ENCODE measurements around the gene NPHP4. TPM values are rescaled to one million over a fixed set of nuclear protein-coding genes. Genes with fewer than 3 reads are reported as not detected.
A peak's percentile ranks its signal among the peaks of the same experiment; 100 is the strongest.
"Not testable (repeated sequence)": the region's sequence is repeated elsewhere in the genome, so short reads cannot be mapped to it uniquely, and the experiment has no call there.

The NPHP4 gene
- polyA plus RNA-seq, 2 of the 4 experiments (the other 2 are of a cell fraction), result 2.9 to 5.1 TPM

DNA sequence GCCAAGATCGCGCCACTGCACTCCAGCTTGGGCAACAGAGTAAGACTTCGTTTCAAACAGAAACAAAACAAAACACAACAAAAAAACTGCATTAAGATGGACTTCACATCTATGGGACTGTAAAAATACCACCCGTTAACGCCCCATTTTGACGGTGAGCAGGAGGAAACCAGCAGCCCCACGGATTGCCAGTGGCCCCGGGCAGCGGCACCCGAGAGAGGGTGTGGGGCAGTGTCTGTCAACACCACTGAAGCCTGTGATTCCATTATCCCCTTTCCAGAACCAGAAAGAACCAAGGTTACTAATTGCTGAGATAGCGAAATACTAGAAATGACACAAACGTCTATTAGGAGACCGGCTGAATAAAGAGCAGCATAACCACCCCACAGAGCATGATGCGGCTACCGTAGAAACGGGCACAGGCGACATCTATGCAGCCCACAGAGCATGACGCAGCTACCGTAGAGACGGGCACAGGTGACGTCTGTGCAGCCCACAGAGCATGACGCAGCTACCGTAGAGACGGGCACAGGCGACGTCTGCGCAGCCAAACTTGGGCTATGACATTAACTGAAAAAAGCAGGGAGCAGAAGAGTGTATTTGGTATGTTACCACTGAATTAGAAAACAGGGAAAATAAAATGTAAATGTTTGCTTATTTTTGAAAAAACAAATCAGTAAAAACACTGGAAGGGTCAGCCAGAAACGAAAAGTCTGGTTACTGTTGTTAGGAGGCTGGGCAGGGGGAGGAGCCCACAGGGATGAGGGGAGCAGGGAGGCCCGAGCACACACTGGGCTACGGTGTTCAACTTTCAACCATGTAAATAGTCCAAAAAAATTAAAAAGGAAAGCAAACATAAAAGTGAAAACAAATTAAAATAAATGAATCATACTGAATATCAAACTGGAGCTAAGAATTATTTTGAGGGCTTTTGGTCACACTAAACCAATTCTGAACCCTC lies 96.5 kb downstream of the NPHP4 start:
- no peak overlapping the region for H3K4me2 ChIP-seq
- no peaks in the 10 kb centered on the region for H3K9me3 ChIP-seq
- no peak for FAIRE-seq
- no peak for DNase-seq (ENCODE audit: low read depth in 1 of 2, low spot score in 1 of 2)
- peaks cover 7% of the 10 kb centered on the region; the same call in 1 of the 3 replicates for H3K4me1 ChIP-seq
- WGBS (ENCODE audit: missing lambda C conversion rate), result 89% methylated on average over 30 of the region's 30 CpGs
- no peak for ATAC-seq
- no peak overlapping the region for H3K4me3 ChIP-seq
- no peak overlapping the region for H3K27ac ChIP-seq
- TF ChIP-seq, protein P1, sequence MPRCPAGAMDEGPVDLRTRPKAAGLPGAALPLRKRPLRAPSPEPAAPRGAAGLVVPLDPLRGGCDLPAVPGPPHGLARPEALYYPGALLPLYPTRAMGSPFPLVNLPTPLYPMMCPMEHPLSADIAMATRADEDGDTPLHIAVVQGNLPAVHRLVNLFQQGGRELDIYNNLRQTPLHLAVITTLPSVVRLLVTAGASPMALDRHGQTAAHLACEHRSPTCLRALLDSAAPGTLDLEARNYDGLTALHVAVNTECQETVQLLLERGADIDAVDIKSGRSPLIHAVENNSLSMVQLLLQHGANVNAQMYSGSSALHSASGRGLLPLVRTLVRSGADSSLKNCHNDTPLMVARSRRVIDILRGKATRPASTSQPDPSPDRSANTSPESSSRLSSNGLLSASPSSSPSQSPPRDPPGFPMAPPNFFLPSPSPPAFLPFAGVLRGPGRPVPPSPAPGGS (IDR thresholded peaks at IDR 0.05), result no peak
- TF ChIP-seq HOXB5 (CRISPR knock-in tag; IDR thresholded peaks at IDR 0.05), result no peak
- peak; percentile 68 for TF ChIP-seq MAFK (IDR thresholded peaks at IDR 0.05; ENCODE audit: partially characterized antibody)
- ChIA-PET POLR2A (no interaction called here), CTCF (no interaction called here)

DNA sequence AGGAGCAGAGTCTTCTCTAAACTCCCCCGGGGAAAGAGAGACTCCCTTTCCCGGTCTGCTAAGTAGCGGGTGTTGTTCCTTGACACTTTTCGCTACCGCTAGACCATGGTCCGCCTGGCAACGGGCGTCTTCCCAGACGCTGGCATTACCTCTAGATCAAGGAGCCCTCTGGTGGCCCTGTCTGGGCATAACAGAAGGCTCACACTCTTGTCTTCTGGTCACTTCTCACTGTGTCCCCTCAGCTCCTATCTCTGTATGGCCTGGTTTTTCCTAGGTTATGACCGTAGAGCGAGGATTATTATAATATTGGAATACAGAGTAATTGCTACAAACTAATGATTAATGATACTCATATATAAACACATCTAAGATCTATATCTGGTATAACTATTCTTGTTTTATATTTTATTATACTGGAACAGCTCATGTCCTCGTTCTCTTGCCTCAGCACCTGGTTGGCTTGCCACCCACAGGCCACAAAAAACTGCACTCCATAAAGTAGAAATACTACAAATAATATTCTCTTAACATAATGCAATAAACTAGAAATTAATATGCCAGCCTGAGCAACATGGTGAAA lies 98.4 kb downstream of the NPHP4 start:
- CTCF ChIA-PET, result interaction anchor here (0.6 to 1.4 kb wide), 4 partner anchors 12 to 1240 kb away, joined by 3 to 5 read pairs (median 3); no protein-coding TSS in a partner anchor
- FAIRE-seq, H3K9me3 ChIP-seq, POLR2A ChIA-PET, H3K4me2 ChIP-seq, ATAC-seq, H3K4me3 ChIP-seq, H3K4me1 ChIP-seq, H3K27ac ChIP-seq: not testable (repeated sequence)
- 72% methylated on average over 12 of the region's 12 CpGs for WGBS (ENCODE audit: missing lambda C conversion rate)
- TF ChIP-seq SMC3 (IDR thresholded peaks at IDR 0.05) (0 out of 3 replicates have a peak, but pooled peaks have one; percentile 10), RAD21 (conservative IDR thresholded peaks at IDR 0.05 in 1 of 2, IDR thresholded peaks at IDR 0.05 in 1 of 2) (peak; percentile 13 to 29; a peak in 2 of 5 replicates)
- DNase-seq (ENCODE audit: low read depth in 1 of 2, low spot score in 1 of 2), result peak in 1 of 2 experiments; percentile 10

DNA sequence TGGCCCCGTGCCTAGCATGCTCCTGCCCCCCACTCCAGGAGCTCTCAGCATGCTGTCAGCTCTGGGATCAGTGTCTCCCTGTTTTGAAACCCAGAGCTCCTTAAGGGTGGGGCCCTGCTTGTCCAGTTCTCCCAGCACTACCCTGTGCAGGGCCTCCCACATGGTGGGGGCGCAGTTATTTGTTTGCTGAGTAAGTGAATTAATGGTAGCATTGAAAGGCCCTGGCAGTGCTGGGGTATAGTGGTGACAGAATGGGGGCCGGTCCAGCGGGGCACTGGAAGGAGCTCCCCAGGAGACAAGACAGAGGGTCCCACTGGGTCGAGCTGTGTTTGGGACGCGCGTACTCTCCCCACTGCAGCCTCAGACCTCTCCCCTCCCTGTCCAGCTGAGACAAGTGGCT lies 99.9 kb downstream of the NPHP4 start:
- FAIRE-seq, result no peak
- H3K27ac ChIP-seq, result no peak overlapping the region
- 89% methylated on average over 5 of the region's 8 CpGs for WGBS (ENCODE audit: missing lambda C conversion rate)
- ATAC-seq, result no peak
- H3K4me1 ChIP-seq, result peaks cover 7% of the 10 kb centered on the region; the same call in 1 of the 3 replicates
- POLR2A ChIA-PET, result no interaction called here
- CTCF ChIA-PET, result interaction anchor here (1.5 to 2.1 kb wide), 2 partner anchors 15 to 24 kb away, joined by 3 to 6 read pairs; no protein-coding TSS in a partner anchor
- no peak for TF ChIP-seq HDAC2 (IDR thresholded peaks at IDR 0.05)
- TF ChIP-seq BHLHE40 (IDR thresholded peaks at IDR 0.05; ENCODE audit: low read depth, low read length), result no peak
- TF ChIP-seq EHF (CRISPR knock-in tag; IDR thresholded peaks at IDR 0.05), result no peak
- TF ChIP-seq HOXB5 (CRISPR knock-in tag; IDR thresholded peaks at IDR 0.05), result no peak
- TF ChIP-seq NR3C1 (IDR thresholded peaks at IDR 0.05), result no peak
- no peak for TF ChIP-seq KDM1A (IDR thresholded peaks at IDR 0.05; ENCODE audit: low read depth)
- no peak for TF ChIP-seq HOXA7 (CRISPR knock-in tag; IDR thresholded peaks at IDR 0.05)
- TF ChIP-seq RCOR1 (IDR thresholded peaks at IDR 0.05; ENCODE audit: low read depth, low read length), result no peak
- no peak for TF ChIP-seq CEBPB (IDR thresholded peaks at IDR 0.05)
- TF ChIP-seq ZSCAN20 (CRISPR knock-in tag; IDR thresholded peaks at IDR 0.05), result no peak
- TF ChIP-seq TFCP2L1 (CRISPR knock-in tag; IDR thresholded peaks at IDR 0.05), result no peak
- TF ChIP-seq EP300 (IDR thresholded peaks at IDR 0.05), result no peak
- no peak for TF ChIP-seq RFX5 (IDR thresholded peaks at IDR 0.05)
- TF ChIP-seq RAD21 (conservative IDR thresholded peaks at IDR 0.05 in 1 of 2, IDR thresholded peaks at IDR 0.05 in 1 of 2), result no peak
- no peak for TF ChIP-seq RARB (CRISPR knock-in tag; IDR thresholded peaks at IDR 0.05)
- H3K4me3 ChIP-seq, result no peak overlapping the region
- DNase-seq (ENCODE audit: low read depth in 1 of 2, low spot score in 1 of 2), result no peak
- H3K4me2 ChIP-seq, result no peak overlapping the region
- no peaks in the 10 kb centered on the region for H3K9me3 ChIP-seq

DNA sequence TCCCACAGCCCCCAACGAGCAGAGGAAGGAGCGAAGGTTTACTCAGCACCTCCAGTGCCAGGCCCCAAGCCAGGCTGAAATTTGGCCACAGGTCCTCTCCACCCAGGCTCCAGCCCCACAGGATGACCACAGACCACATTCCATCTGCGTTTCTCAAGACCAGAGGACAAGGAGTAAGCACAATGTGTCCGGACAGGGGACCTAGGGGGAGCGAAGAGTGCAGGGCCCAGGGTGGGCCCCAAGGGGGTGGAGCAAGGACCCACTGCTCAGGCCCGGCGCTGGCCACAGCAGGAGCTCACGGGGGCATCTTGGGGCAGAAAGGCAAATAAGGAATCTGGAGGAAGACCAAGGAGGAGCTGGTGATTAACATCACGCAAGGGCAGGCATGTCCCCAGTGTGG lies 100.5 kb downstream of the NPHP4 start:
- no peak for ATAC-seq
- CTCF ChIA-PET, result interaction anchor here (1.5 to 2.1 kb wide), 2 partner anchors 15 to 24 kb away, joined by 3 to 6 read pairs; no protein-coding TSS in a partner anchor
- TF ChIP-seq HOXB13 (CRISPR knock-in tag; IDR thresholded peaks at IDR 0.05; ENCODE audit: low read depth) (no peak), RFX5 (IDR thresholded peaks at IDR 0.05) (no peak), JUN (IDR thresholded peaks at IDR 0.05) (no peak), MAX (IDR thresholded peaks at IDR 0.05) (no peak), ZFP36 (IDR thresholded peaks at IDR 0.05; ENCODE audit: borderline replicate concordance, partially characterized antibody) (no peak), NPAS2 (CRISPR knock-in tag; IDR thresholded peaks at IDR 0.05; ENCODE audit: borderline replicate concordance) (no peak), CHD2 (IDR thresholded peaks at IDR 0.05; ENCODE audit: low read length, partially characterized antibody) (no peak), TP53 (CRISPR knock-in tag; IDR thresholded peaks at IDR 0.05) (no peak), FOSL2 (IDR thresholded peaks at IDR 0.05) (no peak), FOSL2 (CRISPR knock-in tag; IDR thresholded peaks at IDR 0.05) (no peak)
- TF ChIP-seq, protein P2, sequence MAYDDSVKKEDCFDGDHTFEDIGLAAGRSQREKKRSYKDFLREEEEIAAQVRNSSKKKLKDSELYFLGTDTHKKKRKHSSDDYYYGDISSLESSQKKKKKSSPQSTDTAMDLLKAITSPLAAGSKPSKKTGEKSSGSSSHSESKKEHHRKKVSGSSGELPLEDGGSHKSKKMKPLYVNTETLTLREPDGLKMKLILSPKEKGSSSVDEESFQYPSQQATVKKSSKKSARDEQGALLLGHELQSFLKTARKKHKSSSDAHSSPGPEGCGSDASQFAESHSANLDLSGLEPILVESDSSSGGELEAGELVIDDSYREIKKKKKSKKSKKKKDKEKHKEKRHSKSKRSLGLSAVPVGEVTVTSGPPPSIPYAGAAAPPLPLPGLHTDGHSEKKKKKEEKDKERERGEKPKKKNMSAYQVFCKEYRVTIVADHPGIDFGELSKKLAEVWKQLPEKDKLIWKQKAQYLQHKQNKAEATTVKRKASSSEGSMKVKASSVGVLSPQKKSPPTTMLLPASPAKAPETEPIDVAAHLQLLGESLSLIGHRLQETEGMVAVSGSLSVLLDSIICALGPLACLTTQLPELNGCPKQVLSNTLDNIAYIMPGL (CRISPR knock-in tag; IDR thresholded peaks at IDR 0.05; ENCODE audit: borderline replicate concordance), result no peak

More for the DNA sequence above, 100.5 kb downstream of the NPHP4 start:
- POLR2A ChIA-PET, result no interaction called here
- no peak for FAIRE-seq
- H3K4me1 ChIP-seq, result peaks cover 7% of the 10 kb centered on the region; the same call in 1 of the 3 replicates
- DNase-seq (ENCODE audit: low read depth in 1 of 2, low spot score in 1 of 2), result no peak
- H3K27ac ChIP-seq, result no peak overlapping the region
- no peaks in the 10 kb centered on the region for H3K9me3 ChIP-seq
- H3K4me3 ChIP-seq, result no peak overlapping the region
- no peak overlapping the region for H3K4me2 ChIP-seq
- 80% methylated on average over 5 of the region's 9 CpGs for WGBS (ENCODE audit: missing lambda C conversion rate)
